ENCODE measurements around the gene ZNF200. TPM values are rescaled to one million over a fixed set of nuclear protein-coding genes. Genes with fewer than 3 reads are reported as not detected.

Gene ZNF200
- total and polyA plus RNA-seq, 2 donors (not counting 1 experiment from before 2014, with no cell fraction given), result 2.7 to 20.1 TPM

- CTCF ChIA-PET, result interaction anchor here (0.7 to 1.7 kb wide), 5 partner anchors 17 to 117 kb away, joined by 3 to 17 read pairs (median 3); partner anchors contain the start of genes TIGD7, ZNF75A and ZSCAN32
- H3K79me2 ChIP-seq (ENCODE audit: control insufficient read depth, insufficient read depth, low read length), result peaks cover 43% of the 10 kb centered on the region
- intact Hi-C loops (cut with micrococcal nuclease), result loop anchor here (1.0 to 10.0 kb wide), 8 partner anchors 19 to 598 kb away; partner anchors contain the start of genes CREBBP, HCFC1R1, THOC6 and TIGD7
- WGBS (ENCODE audit: insufficient coverage), result under 1% methylated on average over 72 of the region's 72 CpGs
- Mint-ChIP-seq H3K4me3 (peak within 1 kb of the TSS; percentile 97), H3K27me3 (no peaks in the 10 kb centered on the region), H3K4me1 (peaks cover 37% of the 10 kb centered on the region), H3K27ac (peak within 1 kb of the TSS; percentile 98), H3K9me3 (ENCODE audit: insufficient read depth) (no peaks in the 10 kb centered on the region)
- H3K4me2 ChIP-seq (replicated peaks; ENCODE audit: low read depth, low read length, poor library complexity, severe bottlenecking), result peak within 1 kb of the TSS; percentile 98
- H4K20me1 ChIP-seq (ENCODE audit: control insufficient read depth, insufficient read depth, low read length, poor library complexity, severe bottlenecking), result peaks cover 23% of the 10 kb centered on the region
- no peaks in the 10 kb centered on the region for H3K27me3 ChIP-seq (replicated peaks in 1 of 4; ENCODE audit: control extremely low read depth in 1 of 4, control insufficient read depth in 3 of 4, insufficient read depth in 4 of 4, low read length in 3 of 4)
- POLR2A ChIA-PET, result interaction anchor here (0.5 to 2.8 kb wide), 12 partner anchors 19 to 988 kb away, joined by 3 to 18 read pairs (median 5); partner anchors contain the start of genes CLUAP1, TIGD7, ZNF174 and ZNF200
- H3K4me3 ChIP-seq (ENCODE audit: control extremely low read depth in 1 of 5, extremely low read depth in 1 of 5, insufficient read depth in 1 of 5, low read depth in 2 of 5, low read length in 4 of 5), result peak within 1 kb of the TSS; percentile 78 to 100 (median 95)
- peak within 1 kb of the TSS; percentile 76 for H3K9ac ChIP-seq (ENCODE audit: low read length)
- peak; percentile 89 for ATAC-seq (ENCODE audit: low read depth)
- peaks cover 0 to 7% (median 1%) of the 10 kb centered on the region in 3 donors for H3K9me3 ChIP-seq (ENCODE audit: control extremely low read depth in 1 of 3, control insufficient read depth in 2 of 3, insufficient read depth in 1 of 3, low read length in 2 of 3)
- peaks cover 22 to 30% of the 10 kb centered on the region in 2 donors for H3K4me1 ChIP-seq (ENCODE audit: control insufficient read depth in 2 of 2, insufficient read depth in 2 of 2, low read length in 2 of 2)
- peaks cover 4 to 18% of the 10 kb centered on the region in 2 experiments for H3K36me3 ChIP-seq (replicated peaks in 1 of 2; ENCODE audit: control extremely low read depth in 1 of 2, control insufficient read depth in 1 of 2, extremely low read depth in 1 of 2, insufficient read depth in 2 of 2, low read length in 1 of 2)
- peak within 1 kb of the TSS; percentile 81 for H2AFZ ChIP-seq (ENCODE audit: insufficient read depth, low read depth, low read length, poor library complexity, severe bottlenecking)
- TF ChIP-seq EZH2 (IDR thresholded peaks at IDR 0.05; ENCODE audit: borderline replicate concordance, insufficient read depth, low read depth, low read length, poor library complexity, severe bottlenecking) (no peak), CTCF (IDR thresholded peaks at IDR 0.05) (no peak)
- H3K27ac ChIP-seq (ENCODE audit: low read length in 2 of 2), result peak within 1 kb of the TSS; percentile 97 to 99
- DNase-seq, result peak; percentile 96
These were observed 48.0 kb upstream of the ZNF200 start, which contains the start of gene ZNF263 for GRCh38 chr16:3282730-3283542. ZNF263 (plus strand) TSS chr16:3283491; CDS start chr16:3283819, 328 bp downstream.

Measured in B cell (primary cell).